Measurements from ENCODE around the gene CDC25C. TPM values are rescaled to one million over a fixed set of nuclear protein-coding genes. Genes with fewer than 3 reads are reported as not detected.

Gene CDC25C
- polyA plus RNA-seq, 1 of the 3 experiments (the other 2 are of a cell fraction), result 5.2 TPM

DNA sequence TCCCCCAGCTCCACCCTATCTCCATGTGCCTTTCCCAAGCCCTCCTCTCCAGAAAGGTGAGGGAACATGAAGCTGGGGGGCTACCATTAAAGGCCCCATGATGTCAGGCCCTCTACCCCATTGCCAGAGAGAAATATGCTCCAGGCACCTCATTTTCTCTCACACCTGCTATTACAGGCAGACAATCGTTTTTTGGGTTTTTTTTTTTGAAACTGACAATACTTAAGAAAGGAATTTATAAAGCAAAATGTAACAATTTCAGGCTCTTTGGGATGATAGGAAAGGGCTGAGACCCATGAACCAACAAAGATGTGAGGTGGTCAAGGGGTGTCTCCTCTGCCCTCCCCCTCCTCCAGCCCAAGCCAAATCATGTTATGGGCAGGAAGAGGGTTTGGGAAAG, 55.7 kb downstream of the CDC25C start:
- no peak overlapping the region for H3K4me2 ChIP-seq
- 50% methylated on average over 1 of the region's 1 CpG for WGBS (ENCODE audit: low lambda C conversion rate)

More for the DNA sequence above, 55.7 kb downstream of the CDC25C start:
- ChIA-PET POLR2A (interaction anchor here (1.0 to 3.2 kb wide), 8 partner anchors 29 to 98 kb away, joined by 3 to 19 read pairs (median 3); partner anchors contain the start of genes BRD8, CDC23 and FAM53C), CTCF (interaction anchor here (0.7 to 5.2 kb wide), 12 partner anchors 8 to 97 kb away, joined by 3 to 55 read pairs (median 5); partner anchors contain the start of genes CDC23, KDM3B and KIF20A)
- Histone ChIP-seq H3K9ac (no peak overlapping the region), H3K4me3 (ENCODE audit: low read depth in 2 of 2, low read length in 1 of 2) (no peak overlapping the region), H3K4me1 (ENCODE audit: control insufficient read depth in 1 of 2, insufficient read depth in 2 of 2, low read depth in 1 of 2, low read length in 1 of 2) (peaks cover 0 to 22% of the 10 kb centered on the region in 2 experiments; a peak in 2 of 4 replicates), H3K27me3 (ENCODE audit: insufficient read depth) (no peaks in the 10 kb centered on the region), H2AFZ (ENCODE audit: low read depth) (no peak overlapping the region), H4K20me1 (ENCODE audit: insufficient read depth) (no peaks in the 10 kb centered on the region), H3K9me3 (no peaks in the 10 kb centered on the region), H3K27ac (ENCODE audit: low read depth in 2 of 2, low read length in 1 of 2) (peak overlapping the region in 1 of 2 experiments; percentile 95; a peak in 2 of 4 replicates), H3F3A (replicated peaks; ENCODE audit: insufficient read depth) (peaks cover 6% of the 10 kb centered on the region), H3K9me2 (no peaks in the 10 kb centered on the region), H3K79me2 (ENCODE audit: insufficient read depth) (no peaks in the 10 kb centered on the region), H3K36me3 (replicated peaks in 1 of 2; ENCODE audit: control insufficient read depth in 1 of 2, insufficient read depth in 2 of 2, low read length in 1 of 2) (no peaks in the 10 kb centered on the region)
- no peak for TF ChIP-seq RCOR1 (IDR thresholded peaks at IDR 0.05; ENCODE audit: low read length)
- TF ChIP-seq RXRA (IDR thresholded peaks at IDR 0.05; ENCODE audit: borderline replicate concordance, low read depth), result no peak
- TF ChIP-seq GABPA (IDR thresholded peaks at IDR 0.05; ENCODE audit: low read depth), result no peak
- TF ChIP-seq, protein P1, sequence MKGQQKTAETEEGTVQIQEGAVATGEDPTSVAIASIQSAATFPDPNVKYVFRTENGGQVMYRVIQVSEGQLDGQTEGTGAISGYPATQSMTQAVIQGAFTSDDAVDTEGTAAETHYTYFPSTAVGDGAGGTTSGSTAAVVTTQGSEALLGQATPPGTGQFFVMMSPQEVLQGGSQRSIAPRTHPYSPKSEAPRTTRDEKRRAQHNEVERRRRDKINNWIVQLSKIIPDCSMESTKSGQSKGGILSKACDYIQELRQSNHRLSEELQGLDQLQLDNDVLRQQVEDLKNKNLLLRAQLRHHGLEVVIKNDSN (IDR thresholded peaks at IDR 0.05; ENCODE audit: borderline replicate concordance, low read depth), result no peak
- TF ChIP-seq MXI1 (IDR thresholded peaks at IDR 0.05; ENCODE audit: low read depth, low read length), result peak; percentile 10; the same call in 1 of the 2 replicates
- TF ChIP-seq GATA2 (CRISPR knock-in tag; IDR thresholded peaks at IDR 0.05), result peak; percentile 44
- TF ChIP-seq, protein P2, sequence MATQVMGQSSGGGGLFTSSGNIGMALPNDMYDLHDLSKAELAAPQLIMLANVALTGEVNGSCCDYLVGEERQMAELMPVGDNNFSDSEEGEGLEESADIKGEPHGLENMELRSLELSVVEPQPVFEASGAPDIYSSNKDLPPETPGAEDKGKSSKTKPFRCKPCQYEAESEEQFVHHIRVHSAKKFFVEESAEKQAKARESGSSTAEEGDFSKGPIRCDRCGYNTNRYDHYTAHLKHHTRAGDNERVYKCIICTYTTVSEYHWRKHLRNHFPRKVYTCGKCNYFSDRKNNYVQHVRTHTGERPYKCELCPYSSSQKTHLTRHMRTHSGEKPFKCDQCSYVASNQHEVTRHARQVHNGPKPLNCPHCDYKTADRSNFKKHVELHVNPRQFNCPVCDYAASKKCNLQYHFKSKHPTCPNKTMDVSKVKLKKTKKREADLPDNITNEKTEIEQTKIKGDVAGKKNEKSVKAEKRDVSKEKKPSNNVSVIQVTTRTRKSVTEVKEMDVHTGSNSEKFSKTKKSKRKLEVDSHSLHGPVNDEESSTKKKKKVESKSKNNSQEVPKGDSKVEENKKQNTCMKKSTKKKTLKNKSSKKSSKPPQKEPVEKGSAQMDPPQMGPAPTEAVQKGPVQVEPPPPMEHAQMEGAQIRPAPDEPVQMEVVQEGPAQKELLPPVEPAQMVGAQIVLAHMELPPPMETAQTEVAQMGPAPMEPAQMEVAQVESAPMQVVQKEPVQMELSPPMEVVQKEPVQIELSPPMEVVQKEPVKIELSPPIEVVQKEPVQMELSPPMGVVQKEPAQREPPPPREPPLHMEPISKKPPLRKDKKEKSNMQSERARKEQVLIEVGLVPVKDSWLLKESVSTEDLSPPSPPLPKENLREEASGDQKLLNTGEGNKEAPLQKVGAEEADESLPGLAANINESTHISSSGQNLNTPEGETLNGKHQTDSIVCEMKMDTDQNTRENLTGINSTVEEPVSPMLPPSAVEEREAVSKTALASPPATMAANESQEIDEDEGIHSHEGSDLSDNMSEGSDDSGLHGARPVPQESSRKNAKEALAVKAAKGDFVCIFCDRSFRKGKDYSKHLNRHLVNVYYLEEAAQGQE (IDR thresholded peaks at IDR 0.05; ENCODE audit: low read depth, low read length), result no peak
- TF ChIP-seq YY1 (IDR thresholded peaks at IDR 0.05; ENCODE audit: low read depth), result no peak
- TF ChIP-seq, protein P3, sequence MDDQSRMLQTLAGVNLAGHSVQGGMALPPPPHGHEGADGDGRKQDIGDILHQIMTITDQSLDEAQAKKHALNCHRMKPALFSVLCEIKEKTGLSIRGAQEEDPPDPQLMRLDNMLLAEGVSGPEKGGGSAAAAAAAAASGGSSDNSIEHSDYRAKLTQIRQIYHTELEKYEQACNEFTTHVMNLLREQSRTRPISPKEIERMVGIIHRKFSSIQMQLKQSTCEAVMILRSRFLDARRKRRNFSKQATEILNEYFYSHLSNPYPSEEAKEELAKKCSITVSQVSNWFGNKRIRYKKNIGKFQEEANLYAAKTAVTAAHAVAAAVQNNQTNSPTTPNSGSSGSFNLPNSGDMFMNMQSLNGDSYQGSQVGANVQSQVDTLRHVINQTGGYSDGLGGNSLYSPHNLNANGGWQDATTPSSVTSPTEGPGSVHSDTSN (IDR thresholded peaks at IDR 0.05), result no peak
- no peak for TF ChIP-seq RFX5 (IDR thresholded peaks at IDR 0.05; ENCODE audit: low read length)
- no peak for TF ChIP-seq NRF1 (IDR thresholded peaks at IDR 0.05; ENCODE audit: low read depth, low read length)
- DNase-seq, result no peak

All from SK-N-SH (cell line).